ENCODE data around the gene SLC16A5.

SLC16A5 gene

DNA sequence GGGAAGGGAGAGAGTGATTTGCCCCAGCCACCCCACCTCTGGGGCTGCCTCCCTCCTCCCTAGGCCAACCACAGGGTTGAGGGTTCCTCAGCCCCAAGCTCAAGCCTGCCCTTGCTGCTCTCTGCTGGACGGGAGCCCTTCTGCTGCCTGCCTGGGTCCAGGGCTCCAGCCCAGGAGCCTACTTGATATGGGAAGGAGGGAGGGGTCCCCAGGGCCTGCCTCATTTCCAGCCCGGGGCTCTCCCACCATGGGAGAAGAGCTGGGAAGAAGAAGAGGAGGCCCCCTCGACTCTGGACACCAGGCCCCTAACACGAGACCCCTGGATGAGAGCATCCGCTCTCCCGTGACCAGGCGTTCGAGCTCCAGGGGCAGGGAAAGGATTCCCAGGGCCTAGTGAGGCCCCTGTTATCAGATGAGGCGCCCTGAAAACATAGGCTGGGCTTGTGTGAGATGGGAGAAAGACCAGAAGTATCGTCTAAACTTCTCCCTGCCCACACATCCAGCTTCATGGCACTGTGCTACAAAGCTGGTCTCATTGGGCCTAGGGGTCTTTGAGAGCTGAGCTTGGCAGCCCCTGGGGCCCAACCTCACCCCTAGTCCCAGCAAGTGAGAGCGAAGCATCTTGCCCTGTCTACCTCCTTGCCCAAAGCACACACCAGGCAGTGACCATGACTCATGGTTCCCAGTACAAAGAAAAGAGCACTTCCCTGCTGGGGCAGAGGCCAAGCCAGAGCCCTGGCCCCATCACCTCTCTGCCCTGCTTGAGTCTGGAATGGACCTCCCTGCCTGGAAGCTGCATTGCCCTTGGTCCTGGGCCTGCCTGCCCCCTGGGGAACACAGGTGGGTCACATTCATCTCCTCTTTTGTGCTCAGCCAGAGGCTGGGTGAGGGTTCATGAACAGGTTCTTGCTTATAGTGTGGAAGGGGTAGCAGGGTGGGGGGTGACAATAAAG is 987 bp downstream of the SLC16A5 start:
- DNase-seq: no peak

DNA sequence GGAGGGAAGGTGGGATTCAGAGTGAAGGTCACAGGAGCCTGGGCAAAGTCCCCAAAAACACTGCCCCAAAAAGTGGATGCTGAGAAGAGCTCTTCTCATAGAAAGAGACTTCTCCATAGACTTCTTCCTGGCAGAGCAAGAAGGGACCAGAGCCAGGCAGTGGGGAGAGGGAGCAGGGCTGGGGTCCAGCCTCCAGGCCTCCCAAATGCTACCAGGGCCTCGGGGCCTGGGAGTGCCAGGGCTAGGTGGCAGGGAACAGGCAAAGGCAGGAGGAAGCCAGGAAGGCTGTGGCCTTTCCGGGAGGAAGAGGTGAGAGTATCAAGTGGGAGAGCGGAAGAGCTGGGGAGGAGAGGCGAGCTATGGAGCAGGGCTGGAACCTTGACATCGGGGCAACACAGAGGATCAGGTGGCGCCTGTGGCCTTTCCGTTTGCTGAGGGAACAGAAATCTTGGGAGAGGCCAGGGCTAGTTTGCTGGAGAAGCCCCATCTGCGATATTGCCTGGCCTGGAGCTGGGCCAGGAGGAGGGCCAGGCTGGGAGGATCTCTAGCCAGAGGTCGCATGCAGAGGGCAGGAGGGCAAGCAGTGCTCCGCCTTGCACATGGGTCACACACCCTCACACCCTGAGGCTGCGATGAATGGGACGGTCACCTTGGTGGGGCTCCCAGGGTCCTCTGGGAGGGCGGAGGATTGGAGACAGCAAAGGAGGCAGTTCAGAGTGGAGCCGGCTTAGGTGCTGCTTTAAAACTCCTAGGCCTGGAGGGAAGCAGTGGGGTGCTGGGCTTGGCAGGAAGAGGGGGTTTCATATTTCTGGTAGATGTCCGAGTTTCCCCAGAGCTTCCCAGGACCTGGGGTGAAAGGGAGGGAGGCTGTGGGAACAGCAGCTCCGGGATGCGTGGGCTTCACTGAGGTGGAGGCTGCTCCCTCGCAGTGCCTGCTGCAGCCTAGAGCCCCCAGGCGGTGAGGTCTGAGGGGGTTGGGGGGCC is 3.4 kb downstream of the SLC16A5 start:
- no peak for DNase-seq

DNA sequence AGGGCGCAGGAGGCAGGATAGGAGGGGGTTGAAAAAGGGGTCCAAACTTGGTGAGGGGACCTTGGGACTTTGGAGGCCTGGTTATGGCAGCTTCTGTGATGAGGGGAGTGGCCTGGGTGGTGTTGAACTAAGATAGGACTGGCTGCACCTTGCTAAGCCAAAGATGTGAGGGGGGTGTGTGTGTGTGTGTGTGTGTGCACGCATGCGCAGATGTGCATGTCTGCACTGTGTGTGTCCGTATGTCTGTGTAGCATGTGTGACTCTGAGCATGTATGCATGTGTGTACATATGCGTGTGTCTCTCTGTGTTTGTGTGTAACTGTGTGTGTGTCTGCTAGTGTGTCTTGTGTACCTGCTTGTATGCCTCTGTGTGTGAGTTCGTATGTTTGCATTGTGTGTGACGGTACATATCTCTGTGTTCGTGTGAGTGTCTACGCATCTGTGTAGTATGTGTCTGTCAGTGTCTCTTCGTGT is 4.1 kb downstream of the SLC16A5 start:
- no peak for DNase-seq

DNA sequence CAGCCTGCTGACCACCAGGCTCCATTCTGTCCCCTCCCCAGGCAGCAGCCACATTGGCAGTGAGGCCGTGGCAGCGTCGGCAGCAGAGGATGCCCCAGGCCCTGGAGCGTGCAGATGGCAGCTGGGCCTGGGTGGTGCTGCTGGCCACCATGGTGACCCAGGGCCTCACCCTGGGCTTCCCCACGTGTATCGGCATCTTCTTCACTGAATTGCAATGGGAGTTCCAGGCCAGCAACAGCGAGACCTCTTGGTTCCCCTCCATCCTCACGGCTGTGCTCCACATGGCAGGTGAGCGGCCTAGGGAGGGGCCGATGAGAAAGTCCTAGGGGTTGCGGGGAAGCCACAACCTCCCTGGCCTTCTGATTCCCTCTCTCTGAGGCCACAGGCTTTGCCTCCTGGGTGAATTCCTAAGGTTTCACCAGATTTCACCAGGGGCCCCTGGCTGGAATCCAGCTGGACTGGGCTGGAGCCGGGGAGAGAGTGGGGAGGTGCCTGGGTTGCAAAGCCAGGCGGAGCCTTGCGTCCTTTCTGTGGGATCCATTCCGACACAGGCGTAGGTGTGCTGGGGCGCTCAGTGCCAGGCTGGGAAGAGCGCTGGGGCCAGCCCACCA is 5.9 kb downstream of the SLC16A5 start:
- DNase-seq: no peak

DNA sequence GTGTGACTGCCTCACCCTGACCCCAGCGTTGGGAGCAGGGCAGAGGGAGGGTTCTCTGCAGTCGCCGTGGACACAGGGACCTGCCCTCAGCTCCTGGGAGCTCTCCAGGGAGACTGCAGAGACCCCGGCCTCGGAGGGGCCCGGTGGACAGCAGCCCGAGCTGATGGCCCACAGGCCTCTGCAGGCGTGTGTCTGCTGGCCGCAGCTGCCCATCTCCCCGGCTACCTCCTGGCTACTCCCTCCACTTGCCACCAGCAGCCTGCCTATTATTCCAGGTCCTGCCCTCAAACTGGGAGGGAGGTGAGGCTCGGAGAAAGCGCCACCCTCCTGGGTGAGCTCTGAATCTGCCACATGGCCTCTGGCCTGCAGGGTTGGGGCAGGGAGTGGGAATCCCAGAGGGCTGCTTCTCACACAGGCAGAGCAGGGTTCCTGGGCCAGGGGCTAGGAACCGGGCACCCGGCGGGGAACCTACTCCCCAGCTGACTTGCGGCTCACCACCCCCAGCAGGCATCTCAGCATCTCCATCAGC is 7.2 kb downstream of the SLC16A5 start:
- no peak for DNase-seq

DNA sequence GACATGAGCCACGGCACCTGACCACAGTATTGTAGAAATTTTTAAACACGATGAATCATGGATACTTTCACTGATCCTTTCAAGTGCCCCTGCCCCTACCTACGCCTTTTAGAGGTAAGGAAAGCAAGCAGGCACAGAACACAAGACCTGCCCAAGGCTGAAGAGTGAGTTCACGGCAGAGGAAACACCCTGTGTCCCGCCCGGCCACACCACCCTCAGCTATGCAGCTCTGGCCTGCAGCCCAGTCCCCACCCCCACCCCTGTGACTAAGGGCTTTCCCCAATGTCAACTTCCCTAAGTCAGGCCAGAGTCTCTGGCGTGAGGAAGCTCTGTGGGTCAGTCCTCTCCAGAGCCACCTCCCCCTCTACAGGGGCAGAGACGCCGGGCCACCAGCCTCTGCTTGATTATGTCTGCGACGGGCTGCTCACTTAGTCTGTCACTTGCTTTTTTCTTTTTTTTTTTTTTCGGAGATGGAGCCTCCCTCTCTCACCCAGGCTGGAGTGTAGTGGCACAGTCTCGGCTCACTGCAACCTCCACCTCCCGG is 8.4 kb downstream of the SLC16A5 start:
- DNase-seq: peak; percentile 27

DNA sequence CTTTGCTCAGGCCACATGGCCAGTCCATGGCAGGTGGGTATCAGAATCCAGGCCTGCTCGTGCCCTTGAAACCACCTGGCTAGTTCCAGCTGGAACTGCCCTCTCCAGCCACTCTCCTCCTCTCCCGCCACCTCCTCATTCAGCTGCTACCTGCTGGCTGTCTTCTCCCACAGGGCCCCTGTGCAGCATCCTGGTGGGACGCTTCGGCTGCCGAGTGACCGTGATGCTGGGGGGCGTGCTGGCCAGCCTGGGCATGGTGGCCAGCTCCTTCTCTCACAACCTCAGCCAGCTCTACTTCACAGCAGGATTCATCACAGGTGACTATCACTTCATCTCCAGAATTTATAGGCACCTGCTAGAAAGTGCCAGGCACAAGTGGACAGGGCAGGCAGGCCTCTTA is 10.1 kb downstream of the SLC16A5 start:
- DNase-seq: no peak

DNA sequence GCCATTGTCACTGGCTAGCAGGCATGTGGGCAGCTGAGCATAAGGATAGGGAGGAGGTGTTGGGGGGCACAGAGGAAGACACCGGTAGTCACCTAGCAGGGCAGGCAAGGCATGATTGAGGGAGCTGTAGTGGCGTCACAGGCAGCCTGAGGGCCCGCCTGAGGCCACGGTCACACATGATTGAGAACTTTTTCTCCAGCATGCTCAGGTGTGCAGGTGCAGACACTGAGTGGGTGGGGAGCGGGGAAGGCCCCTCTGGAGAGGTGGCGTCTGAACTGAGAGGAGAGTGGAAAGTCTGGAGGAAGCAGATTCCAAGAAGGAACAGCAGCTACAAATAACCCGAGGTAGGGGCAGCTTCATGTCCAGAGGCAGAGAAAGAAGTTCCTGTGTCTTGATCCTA is 11.1 kb downstream of the SLC16A5 start:
- DNase-seq: no peak

DNA sequence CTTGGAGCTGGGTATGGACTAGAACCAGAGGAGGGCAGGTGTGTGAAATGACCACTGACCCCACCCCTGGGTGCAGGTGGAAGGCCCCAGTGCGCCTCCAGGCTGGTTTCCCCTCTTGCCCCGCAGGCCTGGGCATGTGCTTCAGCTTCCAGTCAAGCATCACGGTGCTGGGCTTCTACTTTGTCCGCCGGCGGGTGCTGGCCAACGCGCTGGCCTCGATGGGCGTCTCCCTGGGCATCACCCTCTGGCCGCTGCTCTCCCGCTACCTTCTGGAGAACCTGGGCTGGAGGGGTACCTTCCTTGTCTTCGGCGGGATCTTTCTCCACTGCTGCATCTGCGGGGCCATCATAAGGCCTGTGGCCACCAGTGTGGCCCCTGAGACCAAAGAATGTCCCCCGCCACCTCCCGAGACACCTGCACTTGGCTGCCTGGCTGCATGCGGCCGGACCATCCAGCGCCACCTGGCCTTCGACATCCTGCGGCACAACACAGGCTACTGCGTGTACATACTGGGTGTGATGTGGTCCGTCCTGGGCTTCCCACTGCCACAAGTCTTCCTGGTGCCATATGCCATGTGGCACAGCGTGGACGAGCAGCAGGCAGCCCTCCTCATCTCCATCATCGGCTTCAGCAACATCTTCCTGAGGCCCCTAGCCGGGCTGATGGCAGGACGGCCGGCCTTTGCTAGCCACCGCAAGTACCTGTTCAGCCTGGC is 12.3 kb downstream of the SLC16A5 start:
- DNase-seq: no peak

DNA sequence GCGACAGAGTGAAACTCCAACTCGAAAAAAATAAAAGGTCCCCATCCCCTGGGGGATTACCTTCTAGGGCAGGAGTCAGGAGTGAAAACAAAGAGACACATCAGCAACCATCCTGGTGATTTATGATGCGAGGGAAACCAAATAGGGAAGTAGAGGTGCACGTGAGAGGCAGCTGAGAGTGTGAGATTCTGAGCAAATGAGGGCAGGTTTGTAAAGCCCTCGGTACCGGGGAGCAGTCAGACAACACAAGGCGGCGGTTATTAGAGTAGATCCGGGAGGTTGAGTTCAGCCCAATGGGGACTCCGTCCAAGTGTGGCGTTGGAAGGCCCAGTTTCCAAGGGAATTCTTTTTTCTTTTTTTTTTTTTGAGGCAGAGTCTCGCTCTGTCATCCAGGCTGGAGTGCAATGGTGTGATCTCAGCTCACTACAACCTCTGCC is 14.6 kb downstream of the SLC16A5 start:
- DNase-seq: peak; percentile 17

DNA sequence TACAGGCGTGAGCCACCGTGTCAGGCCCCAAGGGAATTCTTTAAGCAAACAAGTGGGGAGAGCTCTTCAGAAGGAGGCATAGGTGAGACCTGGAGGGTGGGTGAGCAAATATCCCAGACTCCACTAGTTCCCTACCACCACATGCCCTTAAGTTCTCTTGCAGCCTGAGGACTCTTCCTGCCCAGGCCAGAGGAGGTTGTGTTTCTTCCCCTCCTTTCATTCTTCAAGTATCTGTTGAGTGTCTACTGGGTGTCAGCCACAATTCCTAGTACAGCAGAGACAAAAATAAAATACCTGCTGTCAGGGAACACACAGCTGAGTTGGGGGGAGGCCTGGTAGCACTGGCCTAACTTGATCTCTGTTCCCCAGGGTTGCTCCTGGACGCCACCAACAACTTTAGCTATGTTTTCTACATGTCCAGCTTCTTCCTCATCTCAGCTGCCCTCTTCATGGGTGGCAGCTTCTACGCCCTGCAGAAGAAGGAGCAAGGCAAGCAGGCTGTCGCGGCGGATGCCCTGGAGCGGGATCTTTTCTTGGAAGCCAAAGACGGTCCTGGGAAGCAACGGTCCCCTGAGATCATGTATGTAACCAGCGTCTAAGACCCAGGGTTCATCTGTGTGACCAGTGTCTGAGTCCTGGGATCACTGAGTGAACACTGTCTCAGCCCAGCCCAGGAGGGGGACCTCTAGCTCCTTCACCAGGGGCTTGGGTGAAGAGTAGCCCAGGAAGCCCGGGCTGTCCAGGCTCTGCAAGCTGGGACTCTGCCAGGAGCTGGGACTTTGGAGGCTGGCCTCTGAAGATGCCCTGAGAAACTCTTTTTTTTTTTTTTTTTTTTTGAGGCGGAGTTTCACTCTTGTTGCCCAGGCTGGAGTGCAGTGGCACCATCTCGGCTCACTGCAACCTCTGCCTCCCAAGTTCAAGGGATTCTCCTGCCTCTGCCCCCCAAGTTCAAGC is 16.1 kb downstream of the SLC16A5 start:
- DNase-seq: no peak

DNA sequence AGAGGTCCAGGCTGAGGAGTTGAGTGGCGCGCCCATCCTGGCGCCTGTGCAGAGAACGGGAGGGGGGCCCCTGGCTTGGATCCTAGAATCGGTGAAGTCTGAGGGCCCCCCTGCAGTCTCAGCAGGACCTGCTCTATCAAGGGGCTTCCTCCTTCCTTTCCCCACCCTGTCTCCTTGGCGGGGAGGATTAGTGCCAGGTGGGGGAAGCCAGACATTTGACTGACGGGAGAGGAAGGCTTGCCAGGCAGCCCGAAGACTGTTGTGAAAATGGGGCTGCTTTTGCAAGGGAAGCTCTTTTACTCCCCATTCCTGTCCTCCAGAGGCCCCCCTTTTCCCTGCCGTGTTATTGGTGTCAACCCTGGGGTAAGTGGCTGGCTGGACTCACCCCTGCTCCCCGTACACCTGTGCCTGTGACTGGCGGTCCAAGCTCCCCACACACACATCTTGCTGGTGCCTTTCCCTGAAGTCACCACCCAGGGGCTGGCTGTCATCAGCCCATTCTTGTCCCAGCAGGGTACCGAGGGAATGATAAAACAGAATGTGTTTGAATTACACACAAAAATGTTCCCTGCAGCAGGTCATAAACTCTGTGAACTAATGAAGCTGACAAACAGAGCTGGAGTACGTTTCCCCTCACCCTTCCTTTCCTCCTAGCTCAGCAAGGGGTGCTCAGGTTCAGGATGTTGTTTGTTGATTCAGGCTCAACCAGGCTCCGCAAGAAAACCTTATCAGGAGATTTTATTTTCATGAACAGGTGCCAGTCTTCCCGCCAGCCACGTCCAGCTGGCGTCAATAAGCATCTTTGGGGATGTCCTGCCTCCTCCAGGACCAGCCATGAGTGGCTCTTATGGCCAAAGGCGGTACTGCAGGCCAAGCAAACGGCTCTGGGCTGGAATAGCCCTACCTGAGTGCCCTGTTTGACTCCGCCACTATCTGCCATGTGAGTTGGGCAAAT is 17.6 kb downstream of the SLC16A5 start:
- no peak for DNase-seq

DNA sequence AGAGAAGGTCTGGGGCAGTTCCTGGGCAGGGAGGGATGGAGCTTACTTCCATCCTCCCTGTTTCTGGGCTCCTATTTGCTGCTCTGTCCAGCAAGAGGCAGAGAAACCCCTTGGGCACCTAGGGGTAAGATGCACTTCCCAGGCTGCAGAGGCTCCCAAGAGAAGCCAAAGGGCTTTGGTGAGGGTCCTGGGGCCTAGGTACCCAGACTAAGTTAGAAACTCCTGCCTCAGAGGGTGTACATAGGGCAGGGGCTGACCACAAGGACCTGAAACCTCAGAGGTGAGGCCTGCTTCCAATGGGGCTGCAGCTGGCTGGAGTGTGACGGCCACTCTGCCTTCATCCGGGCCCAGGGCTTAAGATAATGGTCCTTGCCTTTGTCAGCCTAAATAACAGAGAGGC is 20.4 kb downstream of the SLC16A5 start:
- no peak for DNase-seq

DNA sequence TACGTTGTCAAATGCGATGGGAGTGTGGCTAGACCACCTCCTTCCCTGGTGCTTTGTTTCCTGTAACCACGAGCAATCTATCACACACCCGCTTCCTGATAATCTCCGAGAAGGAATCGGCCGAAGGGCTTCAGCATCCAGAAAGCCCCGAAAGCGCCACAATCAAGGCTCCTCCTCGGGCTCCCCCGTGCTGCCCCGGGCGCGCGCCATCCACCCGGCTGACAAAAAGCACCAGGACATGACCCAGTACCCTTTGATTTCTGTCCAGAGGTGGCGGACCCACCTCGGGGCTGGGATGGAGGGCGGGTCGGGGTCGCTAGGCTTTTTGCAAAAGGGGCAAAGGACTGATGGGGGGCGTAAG is 21.3 kb downstream of the SLC16A5 start:
- DNase-seq: no peak

DNA sequence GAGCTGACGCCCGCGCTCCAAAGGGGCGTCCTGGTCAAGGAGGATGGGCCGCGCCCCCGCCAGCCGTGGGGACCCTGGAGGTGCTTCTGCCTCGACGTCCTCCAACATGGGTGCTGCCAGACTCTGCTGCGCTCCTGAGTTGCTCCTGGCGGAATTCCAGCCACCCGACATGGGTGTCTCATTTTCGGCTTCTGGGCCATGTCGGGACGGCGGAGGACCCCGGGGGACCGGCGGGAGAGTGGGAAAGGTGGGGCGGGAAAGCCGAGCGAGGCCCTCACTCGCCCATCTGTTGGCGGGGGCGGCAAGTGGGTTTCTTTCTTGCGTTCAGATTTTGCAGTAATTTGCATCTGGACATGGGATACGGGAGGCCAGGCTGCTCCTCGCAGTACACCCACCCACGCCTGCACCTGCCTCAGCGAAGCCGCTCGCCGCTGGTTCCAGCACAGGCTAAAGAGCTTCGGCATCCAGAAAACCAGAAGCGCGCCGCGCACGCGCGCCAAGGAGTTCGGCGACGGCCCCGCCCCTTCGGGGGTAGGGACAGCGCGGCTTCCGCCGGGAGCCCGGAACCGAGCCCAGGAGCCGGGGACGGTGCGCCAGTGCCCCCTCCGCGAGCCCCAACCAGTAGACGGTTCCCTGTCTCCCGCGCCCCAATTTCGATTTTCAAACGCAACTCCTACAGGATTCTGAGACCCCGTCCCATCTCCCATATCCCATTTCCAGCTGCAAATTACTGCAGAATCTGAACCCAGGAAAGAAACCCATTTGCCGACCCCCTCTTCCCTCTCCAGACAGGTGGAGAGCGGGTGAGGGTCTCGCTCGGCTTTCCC is 21.9 kb downstream of the SLC16A5 start, which contains the start of gene ARMC7:
TSS of gene ARMC7 (plus strand) at position 563 of the 827 bp plus-strand sequence. CDS start 320 bp downstream, outside the sequence.
- peak; percentile 81 for DNase-seq

DNA sequence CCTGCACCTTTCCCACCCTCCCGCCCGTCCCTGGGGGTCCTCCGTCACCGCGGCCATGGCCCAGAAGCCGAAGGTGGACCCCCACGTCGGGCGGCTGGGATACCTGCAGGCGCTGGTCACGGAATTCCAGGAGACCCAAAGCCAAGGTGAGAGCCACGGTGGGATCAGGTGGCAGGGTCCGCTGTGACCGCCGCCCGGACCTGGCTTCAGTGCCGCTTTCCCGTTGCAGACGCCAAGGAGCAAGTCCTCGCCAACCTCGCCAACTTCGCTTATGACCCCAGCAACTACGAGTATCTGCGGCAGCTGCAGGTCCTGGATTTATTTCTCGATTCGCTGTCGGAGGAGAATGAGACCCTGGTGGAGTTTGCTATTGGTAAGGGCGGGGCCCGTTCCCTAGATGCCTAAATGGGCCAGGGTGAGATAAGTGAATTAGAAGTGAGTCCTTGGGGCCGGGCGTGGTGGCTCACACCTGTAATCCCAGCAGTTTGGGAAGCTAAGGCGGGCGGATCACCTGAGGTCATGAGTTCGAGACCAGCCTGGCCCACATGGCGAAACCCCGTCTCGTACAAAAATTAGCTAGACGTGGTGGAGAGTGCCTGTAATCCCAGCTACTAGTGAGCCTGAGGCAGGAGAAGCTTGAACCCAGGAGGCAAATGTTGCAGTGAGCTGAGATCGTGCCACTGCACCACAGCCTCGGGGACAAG is 22.6 kb downstream of the SLC16A5 start:
- no peak for DNase-seq

DNA sequence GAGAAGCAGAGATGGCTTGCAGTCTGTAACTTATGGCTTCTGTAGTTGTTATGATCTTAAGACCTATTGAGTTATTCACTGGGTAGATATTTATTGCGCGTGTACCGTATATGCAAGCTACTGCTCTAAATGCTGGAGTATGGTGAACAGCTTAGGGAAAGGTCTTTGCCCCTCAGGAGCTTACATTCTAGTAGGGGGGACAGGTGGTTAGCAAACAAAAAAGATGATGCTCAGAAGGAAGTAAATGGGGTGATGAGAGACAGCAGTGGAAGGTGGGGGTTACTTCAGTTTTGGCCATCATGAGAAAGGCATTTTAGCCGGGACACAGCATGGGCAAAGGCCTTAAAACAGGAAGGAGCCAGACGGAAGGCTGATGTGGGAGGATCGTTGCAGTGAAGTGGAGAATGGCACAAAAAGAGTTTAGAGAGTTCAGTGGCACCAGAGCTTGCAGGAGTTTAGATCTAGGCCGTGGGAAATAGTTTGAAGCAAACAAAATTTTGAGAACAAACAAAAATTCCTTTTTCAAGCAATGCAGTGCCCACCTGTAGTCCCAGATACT is 24.1 kb downstream of the SLC16A5 start:
- no peak for DNase-seq
